ENCODE data around the gene RWDD4. TPM values are rescaled to one million over a fixed set of nuclear protein-coding genes. Genes with fewer than 3 reads are reported as not detected.

Gene RWDD4
- total RNA-seq, 1 experiment from 2014 or later = 29.6 TPM

DNA sequence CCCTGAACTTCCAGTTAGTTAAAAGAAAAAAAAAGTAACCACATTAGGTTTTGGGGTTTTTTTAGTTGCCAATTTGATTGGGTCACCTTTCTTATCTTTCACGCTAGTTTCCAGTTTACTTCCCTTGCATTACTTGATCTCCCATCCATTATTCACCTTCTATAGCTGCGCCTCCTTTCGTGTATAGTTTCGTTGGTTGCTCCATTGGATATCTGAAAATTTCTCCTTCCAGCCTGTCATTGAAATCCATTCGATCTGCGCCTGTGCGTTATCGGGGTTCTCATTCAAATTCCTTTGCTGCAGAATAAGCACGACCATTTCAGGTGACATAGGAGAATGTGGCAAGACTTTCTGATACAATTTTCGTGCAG, 872 bp upstream of the RWDD4 start:
- no TSS peak for BruUV-seq (replicated peaks)
- ChIA-PET CTCF (no interaction called here), POLR2A (ENCODE audit: unreplicated experiment) (interaction anchor here (0.6 kb wide), 1 partner anchor 562 kb away, joined by 4 read pairs; no protein-coding TSS in a partner anchor)
- Histone ChIP-seq H3K4me3 (ENCODE audit: low read length) (peak overlapping the region; percentile 84), H3K4me1 (ENCODE audit: insufficient read depth, low read length) (peaks cover 9% of the 10 kb centered on the region), H3K36me3 (ENCODE audit: low read depth, low read length) (no peaks in the 10 kb centered on the region), H3K27ac (ENCODE audit: low read length) (peak overlapping the region; percentile 47), H3K9ac (ENCODE audit: low read length) (peak overlapping the region; percentile 88), H3K27me3 (ENCODE audit: low read length) (no peaks in the 10 kb centered on the region), H2AFZ (ENCODE audit: low read length) (peak overlapping the region; percentile 76), H3K79me2 (ENCODE audit: low read length) (peaks cover 47% of the 10 kb centered on the region), H3K9me2 (replicated peaks; ENCODE audit: low read length) (no peaks in the 10 kb centered on the region), H3F3A (ENCODE audit: low read length, unreplicated experiment) (no peaks in the 10 kb centered on the region), H3K9me3 (ENCODE audit: low read length) (no peaks in the 10 kb centered on the region), H4K20me1 (ENCODE audit: low read length) (no peaks in the 10 kb centered on the region), H3K4me2 (ENCODE audit: low read length) (peak overlapping the region; percentile 78)
- DNase-seq (peak; percentile 2), ATAC-seq (no peak)
- intact Hi-C loops (cut with micrococcal nuclease) = loop anchor here (2.0 to 5.0 kb wide), 2 partner anchors 23 to 102 kb away; no protein-coding TSS in a partner anchor
- TF ChIP-seq EZH2 (IDR thresholded peaks at IDR 0.05; ENCODE audit: low read length, unreplicated experiment) = no peak
- TF ChIP-seq EZH2phosphoT487 (IDR thresholded peaks at IDR 0.05; ENCODE audit: borderline replicate concordance, low read length) = no peak
- TF ChIP-seq, protein P1, sequence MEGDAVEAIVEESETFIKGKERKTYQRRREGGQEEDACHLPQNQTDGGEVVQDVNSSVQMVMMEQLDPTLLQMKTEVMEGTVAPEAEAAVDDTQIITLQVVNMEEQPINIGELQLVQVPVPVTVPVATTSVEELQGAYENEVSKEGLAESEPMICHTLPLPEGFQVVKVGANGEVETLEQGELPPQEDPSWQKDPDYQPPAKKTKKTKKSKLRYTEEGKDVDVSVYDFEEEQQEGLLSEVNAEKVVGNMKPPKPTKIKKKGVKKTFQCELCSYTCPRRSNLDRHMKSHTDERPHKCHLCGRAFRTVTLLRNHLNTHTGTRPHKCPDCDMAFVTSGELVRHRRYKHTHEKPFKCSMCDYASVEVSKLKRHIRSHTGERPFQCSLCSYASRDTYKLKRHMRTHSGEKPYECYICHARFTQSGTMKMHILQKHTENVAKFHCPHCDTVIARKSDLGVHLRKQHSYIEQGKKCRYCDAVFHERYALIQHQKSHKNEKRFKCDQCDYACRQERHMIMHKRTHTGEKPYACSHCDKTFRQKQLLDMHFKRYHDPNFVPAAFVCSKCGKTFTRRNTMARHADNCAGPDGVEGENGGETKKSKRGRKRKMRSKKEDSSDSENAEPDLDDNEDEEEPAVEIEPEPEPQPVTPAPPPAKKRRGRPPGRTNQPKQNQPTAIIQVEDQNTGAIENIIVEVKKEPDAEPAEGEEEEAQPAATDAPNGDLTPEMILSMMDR (conservative IDR thresholded peaks at IDR 0.05; ENCODE audit: low read depth, low read length) = no peak

DNA sequence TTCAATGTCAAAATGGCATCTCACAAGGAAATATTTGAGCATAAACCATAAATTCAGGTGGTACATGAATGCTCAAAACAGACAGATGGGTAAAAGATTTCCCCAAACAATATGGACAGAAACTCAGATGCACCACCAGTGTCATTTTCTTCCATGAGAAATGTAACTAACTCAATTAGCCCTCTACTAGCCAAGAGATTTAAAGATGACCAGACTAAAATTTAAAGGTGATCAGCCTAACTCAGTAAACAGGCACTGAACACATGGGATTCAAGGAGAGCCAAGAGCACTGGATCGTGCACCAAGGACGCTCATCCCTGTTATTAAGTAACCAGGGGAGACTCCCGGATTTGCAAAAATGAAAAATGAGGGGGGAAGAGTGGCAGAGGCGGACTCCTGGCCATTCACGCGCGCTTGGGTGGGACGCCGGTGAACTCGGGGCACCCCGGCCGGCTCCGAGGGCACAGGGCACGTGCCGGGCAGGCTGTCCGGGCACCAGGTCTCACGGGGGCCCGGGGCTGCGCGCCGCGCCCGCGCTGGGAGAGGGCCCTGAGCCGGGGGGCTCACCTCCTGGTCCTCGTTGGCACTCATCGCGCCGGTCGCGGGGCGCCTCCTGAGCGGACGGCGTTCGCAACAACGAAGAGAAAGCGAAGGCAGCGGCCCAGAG, 490 bp downstream of the RWDD4 start:
- Histone ChIP-seq H4K20me1 (ENCODE audit: low read length) (no peaks in the 10 kb centered on the region), H3K4me2 (ENCODE audit: low read length) (peak overlapping the region; percentile 92), H3K4me3 (ENCODE audit: low read length) (peak overlapping the region; percentile 84), H3K36me3 (ENCODE audit: low read depth, low read length) (no peaks in the 10 kb centered on the region; the same call in 1 of the 2 replicates), H2AFZ (ENCODE audit: low read length) (peak overlapping the region; percentile 72), H3K9me2 (replicated peaks; ENCODE audit: low read length) (no peaks in the 10 kb centered on the region), H3K79me2 (ENCODE audit: low read length) (peaks cover 47% of the 10 kb centered on the region), H3K9me3 (ENCODE audit: low read length) (no peaks in the 10 kb centered on the region), H3K4me1 (ENCODE audit: insufficient read depth, low read length) (peaks cover 9% of the 10 kb centered on the region), H3K9ac (ENCODE audit: low read length) (peak overlapping the region; percentile 88), H3F3A (ENCODE audit: low read length, unreplicated experiment) (no peaks in the 10 kb centered on the region), H3K27ac (ENCODE audit: low read length) (0 out of 2 replicates have a peak overlapping the region, but pooled peaks have one; percentile 11), H3K27me3 (ENCODE audit: low read length) (no peaks in the 10 kb centered on the region)
- CTCF ChIA-PET = no interaction called here
- ATAC-seq (peak; percentile 16), DNase-seq (peak; percentile 4)
- intact Hi-C loops (cut with micrococcal nuclease) = loop anchor here (2.0 to 5.0 kb wide), 2 partner anchors 22 to 104 kb away; no protein-coding TSS in a partner anchor
- POLR2A ChIA-PET (ENCODE audit: unreplicated experiment) = no interaction called here
- TF ChIP-seq EZH2 (IDR thresholded peaks at IDR 0.05; ENCODE audit: low read length, unreplicated experiment) = no peak
- no peak for TF ChIP-seq EZH2phosphoT487 (IDR thresholded peaks at IDR 0.05; ENCODE audit: borderline replicate concordance, low read length)
- TF ChIP-seq, protein P1 (conservative IDR thresholded peaks at IDR 0.05; ENCODE audit: low read depth, low read length) = no peak
- no TSS peak for BruUV-seq (replicated peaks)

DNA sequence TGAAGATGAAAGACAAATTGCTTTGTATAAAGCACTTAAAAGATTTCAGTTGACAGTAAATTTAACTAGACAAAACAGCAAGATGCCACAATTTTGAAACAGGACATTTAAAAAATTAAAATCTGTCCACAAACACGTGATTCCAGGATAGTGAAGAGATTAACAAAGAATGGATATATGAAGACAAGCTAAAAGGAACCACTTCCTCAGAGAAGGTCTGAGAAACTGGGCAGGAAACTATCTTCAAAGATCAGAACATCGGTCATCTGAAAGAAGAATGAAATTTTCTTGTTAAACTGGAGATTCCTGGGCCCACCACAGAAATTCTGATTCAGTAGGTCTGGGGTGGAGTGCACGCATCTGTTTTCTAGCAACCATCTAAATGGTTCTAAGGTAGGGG, 1.4 kb downstream of the RWDD4 start:
- H3K9me2 ChIP-seq (replicated peaks; ENCODE audit: low read length) = no peaks in the 10 kb centered on the region
- peak overlapping the region; percentile 92 for H3K4me2 ChIP-seq (ENCODE audit: low read length)
- no peak overlapping the region for H2AFZ ChIP-seq (ENCODE audit: low read length)
- ChIA-PET CTCF (no interaction called here), POLR2A (ENCODE audit: unreplicated experiment) (no interaction called here)
- H3F3A ChIP-seq (ENCODE audit: low read length, unreplicated experiment) = no peaks in the 10 kb centered on the region
- no TSS peak for BruUV-seq (replicated peaks)
- peaks cover 9% of the 10 kb centered on the region for H3K4me1 ChIP-seq (ENCODE audit: insufficient read depth, low read length)
- H4K20me1 ChIP-seq (ENCODE audit: low read length) = no peaks in the 10 kb centered on the region
- ATAC-seq (no peak), DNase-seq (no peak)
- no peaks in the 10 kb centered on the region for H3K27me3 ChIP-seq (ENCODE audit: low read length)
- H3K79me2 ChIP-seq (ENCODE audit: low read length) = peaks cover 47% of the 10 kb centered on the region
- H3K9ac ChIP-seq (ENCODE audit: low read length) = 0 out of 2 replicates have a peak overlapping the region, but pooled peaks have one; percentile 88
- H3K9me3 ChIP-seq (ENCODE audit: low read length) = no peaks in the 10 kb centered on the region
- TF ChIP-seq EZH2 (IDR thresholded peaks at IDR 0.05; ENCODE audit: low read length, unreplicated experiment) (no peak), EZH2phosphoT487 (IDR thresholded peaks at IDR 0.05; ENCODE audit: borderline replicate concordance, low read length) (no peak)
- TF ChIP-seq, protein P1 (conservative IDR thresholded peaks at IDR 0.05; ENCODE audit: low read depth, low read length) = no peak
- H3K36me3 ChIP-seq (ENCODE audit: low read depth, low read length) = no peaks in the 10 kb centered on the region; the same call in 1 of the 2 replicates
- H3K4me3 ChIP-seq (ENCODE audit: low read length) = peak overlapping the region; percentile 84
- intact Hi-C loops (cut with micrococcal nuclease) = loop anchor here (5.0 kb wide), 1 partner anchor 105 kb away; no protein-coding TSS in a partner anchor
- H3K27ac ChIP-seq (ENCODE audit: low read length) = no peak overlapping the region

All from PC-3 (cell line).